ENCODE results near the gene MTHFS. TPM values are rescaled to one million over a fixed set of nuclear protein-coding genes. Genes with fewer than 3 reads are reported as not detected.

MTHFS gene
- total RNA-seq, 1 experiment from 2014 or later = 48.2 TPM

- no peak overlapping the region for H3K27ac Mint-ChIP-seq (ENCODE audit: unreplicated experiment)
- ChIA-PET POLR2A (no interaction called here), CTCF (no interaction called here)
Observed at GRCh38 chr15:79904271-79904670, 7.5 kb upstream of the MTHFS start.

GRCh38 chr15:79903626-79904025 is 6.8 kb upstream of the MTHFS start:
- no peak for TF ChIP-seq CTCF (IDR thresholded peaks at IDR 0.05; ENCODE audit: insufficient read depth in 1 of 2, low read depth in 1 of 2, low read length in 1 of 2, severe bottlenecking in 1 of 2, unreplicated experiment in 1 of 2)
- Mint-ChIP-seq H3K36me3 (ENCODE audit: insufficient read depth, unreplicated experiment) (no peaks in the 10 kb centered on the region), H3K4me3 (ENCODE audit: unreplicated experiment) (no peak overlapping the region), H3K9me3 (ENCODE audit: unreplicated experiment) (no peaks in the 10 kb centered on the region), H3K4me1 (ENCODE audit: low read depth, unreplicated experiment) (peaks cover 7% of the 10 kb centered on the region), H3K27ac (ENCODE audit: unreplicated experiment) (no peak overlapping the region), H3K27me3 (ENCODE audit: insufficient read depth, unreplicated experiment) (no peaks in the 10 kb centered on the region)
- no TSS peak for BruUV-seq (replicated peaks)
- Histone ChIP-seq H3K36me3 (ENCODE audit: control insufficient read depth, insufficient read depth, low read length) (no peaks in the 10 kb centered on the region), H3K4me1 (no peaks in the 10 kb centered on the region), H3K9me3 (no peaks in the 10 kb centered on the region), H3K4me3 (ENCODE audit: low read depth, low read length) (no peak overlapping the region), H3K27me3 (replicated peaks; ENCODE audit: control insufficient read depth, insufficient read depth, low read length) (no peaks in the 10 kb centered on the region)
- ChIA-PET CTCF (no interaction called here), POLR2A (no interaction called here)
- DNase-seq = no peak
- intact Hi-C loops (cut with micrococcal nuclease; ENCODE audit: unreplicated experiment) = no loop called here

More at GRCh38 chr15:79904271-79904670, 7.5 kb upstream of the MTHFS start:
- no peaks in the 10 kb centered on the region for H3K9me3 ChIP-seq
- TF ChIP-seq CTCF (IDR thresholded peaks at IDR 0.05; ENCODE audit: insufficient read depth in 1 of 2, low read depth in 1 of 2, low read length in 1 of 2, severe bottlenecking in 1 of 2, unreplicated experiment in 1 of 2) = no peak
- H3K27me3 ChIP-seq (replicated peaks; ENCODE audit: control insufficient read depth, insufficient read depth, low read length) = no peaks in the 10 kb centered on the region
- no peak overlapping the region for H3K4me3 ChIP-seq (ENCODE audit: low read depth, low read length)
- BruUV-seq (replicated peaks) = no TSS peak
- Mint-ChIP-seq H3K9me3 (ENCODE audit: unreplicated experiment) (no peaks in the 10 kb centered on the region), H3K4me3 (ENCODE audit: unreplicated experiment) (no peak overlapping the region), H3K4me1 (ENCODE audit: low read depth, unreplicated experiment) (peaks cover 7% of the 10 kb centered on the region), H3K27me3 (ENCODE audit: insufficient read depth, unreplicated experiment) (no peaks in the 10 kb centered on the region), H3K36me3 (ENCODE audit: insufficient read depth, unreplicated experiment) (no peaks in the 10 kb centered on the region)
- H3K4me1 ChIP-seq = no peaks in the 10 kb centered on the region
- no peak for DNase-seq
- intact Hi-C loops (cut with micrococcal nuclease; ENCODE audit: unreplicated experiment) = no loop called here
- H3K36me3 ChIP-seq (ENCODE audit: control insufficient read depth, insufficient read depth, low read length) = no peaks in the 10 kb centered on the region

DNA sequence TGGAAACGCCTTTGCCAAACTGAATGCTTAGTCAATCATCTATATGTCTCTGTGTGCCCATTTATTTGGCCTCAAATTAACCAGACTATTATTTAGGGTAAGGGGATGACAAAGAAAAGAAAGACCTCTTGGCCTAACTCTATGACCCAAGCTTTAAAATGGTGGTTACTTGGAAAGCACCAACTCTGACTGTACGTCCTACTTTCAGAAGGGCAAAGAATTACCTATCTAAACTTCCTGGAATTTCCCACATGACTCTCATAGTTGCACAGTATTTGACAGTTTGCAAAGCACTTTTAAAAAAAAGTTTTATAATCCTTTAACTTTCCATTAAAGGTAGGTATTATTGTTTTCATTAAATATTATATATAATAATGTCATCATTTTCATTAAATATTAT is 6.3 kb upstream of the MTHFS start:
- Mint-ChIP-seq H3K9me3 (ENCODE audit: unreplicated experiment) (no peaks in the 10 kb centered on the region), H3K4me1 (ENCODE audit: low read depth, unreplicated experiment) (peaks cover 7% of the 10 kb centered on the region), H3K4me3 (ENCODE audit: unreplicated experiment) (no peak overlapping the region), H3K27ac (ENCODE audit: unreplicated experiment) (no peak overlapping the region), H3K36me3 (ENCODE audit: insufficient read depth, unreplicated experiment) (no peaks in the 10 kb centered on the region), H3K27me3 (ENCODE audit: insufficient read depth, unreplicated experiment) (no peaks in the 10 kb centered on the region)
- no peaks in the 10 kb centered on the region for H3K9me3 ChIP-seq
- no peaks in the 10 kb centered on the region for H3K4me1 ChIP-seq
- no TSS peak for BruUV-seq (replicated peaks)
- TF ChIP-seq CTCF (IDR thresholded peaks at IDR 0.05; ENCODE audit: insufficient read depth in 1 of 2, low read depth in 1 of 2, low read length in 1 of 2, severe bottlenecking in 1 of 2, unreplicated experiment in 1 of 2) = no peak
- DNase-seq = no peak
- intact Hi-C loops (cut with micrococcal nuclease; ENCODE audit: unreplicated experiment) = no loop called here
- H3K4me3 ChIP-seq (ENCODE audit: low read depth, low read length) = no peak overlapping the region
- H3K36me3 ChIP-seq (ENCODE audit: control insufficient read depth, insufficient read depth, low read length) = no peaks in the 10 kb centered on the region
- CTCF ChIA-PET = no interaction called here
- no peaks in the 10 kb centered on the region for H3K27me3 ChIP-seq (replicated peaks; ENCODE audit: control insufficient read depth, insufficient read depth, low read length)
- POLR2A ChIA-PET = no interaction called here

Data from Caco-2 (cell line).